Measurements from ENCODE around the gene GPD2.

The GPD2 gene

GRCh38 chr2:156436497-156437085 lies 412 bp downstream of the GPD2 start:
- no peak for DNase-seq

DNA sequence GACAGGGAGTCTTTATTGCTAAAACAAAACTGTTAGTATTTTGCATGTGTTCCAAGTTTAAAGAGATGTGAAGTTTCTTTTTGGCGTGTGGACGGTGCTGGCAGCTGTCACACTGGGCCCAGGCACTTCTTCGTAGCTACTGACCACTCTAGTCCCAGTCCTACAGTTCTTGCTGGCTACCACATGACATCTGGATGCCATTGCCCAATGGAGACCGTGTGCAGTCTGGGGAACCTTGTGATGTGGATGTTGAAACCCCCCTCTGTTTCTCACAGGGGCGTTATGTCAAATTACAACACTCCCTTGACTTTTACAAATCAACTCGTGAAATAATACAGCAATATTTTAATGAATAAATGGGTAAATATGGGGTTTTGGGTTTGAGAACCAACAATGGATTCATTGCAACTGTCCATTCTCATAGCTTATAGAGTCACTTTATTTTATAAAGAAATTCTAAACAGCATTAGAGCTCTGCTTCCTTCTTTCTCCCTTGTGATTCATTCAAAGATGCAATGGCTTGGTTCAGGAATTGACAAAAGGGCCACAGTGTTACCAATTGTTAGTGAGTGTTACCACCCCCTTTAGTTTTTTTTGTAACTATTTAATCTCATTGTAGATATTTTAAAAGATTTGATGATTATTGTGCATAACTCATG lies 1.2 kb downstream of the GPD2 start:
- no peak for DNase-seq

GRCh38 chr2:156437931-156438410 lies 1.8 kb downstream of the GPD2 start:
- DNase-seq: no peak

DNA sequence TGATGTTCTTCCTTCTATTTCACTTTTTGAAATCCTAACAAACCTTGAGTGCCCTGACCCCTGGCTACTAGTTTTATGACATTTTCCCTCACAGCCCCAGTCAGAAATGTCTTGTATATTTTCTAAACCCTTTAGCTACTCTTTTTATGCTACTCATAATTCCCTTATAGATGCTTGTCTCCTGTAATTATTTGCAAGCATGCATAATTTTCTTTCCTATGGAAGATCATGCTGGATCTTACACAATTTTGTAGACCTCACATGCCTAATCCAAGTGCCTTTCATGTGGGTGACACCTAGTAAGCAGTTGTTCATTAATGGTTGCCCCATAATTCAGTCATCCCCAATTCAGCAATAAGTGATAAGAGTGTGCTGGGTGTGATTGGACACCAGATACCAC lies 6.9 kb downstream of the GPD2 start:
- no peak for DNase-seq

DNA sequence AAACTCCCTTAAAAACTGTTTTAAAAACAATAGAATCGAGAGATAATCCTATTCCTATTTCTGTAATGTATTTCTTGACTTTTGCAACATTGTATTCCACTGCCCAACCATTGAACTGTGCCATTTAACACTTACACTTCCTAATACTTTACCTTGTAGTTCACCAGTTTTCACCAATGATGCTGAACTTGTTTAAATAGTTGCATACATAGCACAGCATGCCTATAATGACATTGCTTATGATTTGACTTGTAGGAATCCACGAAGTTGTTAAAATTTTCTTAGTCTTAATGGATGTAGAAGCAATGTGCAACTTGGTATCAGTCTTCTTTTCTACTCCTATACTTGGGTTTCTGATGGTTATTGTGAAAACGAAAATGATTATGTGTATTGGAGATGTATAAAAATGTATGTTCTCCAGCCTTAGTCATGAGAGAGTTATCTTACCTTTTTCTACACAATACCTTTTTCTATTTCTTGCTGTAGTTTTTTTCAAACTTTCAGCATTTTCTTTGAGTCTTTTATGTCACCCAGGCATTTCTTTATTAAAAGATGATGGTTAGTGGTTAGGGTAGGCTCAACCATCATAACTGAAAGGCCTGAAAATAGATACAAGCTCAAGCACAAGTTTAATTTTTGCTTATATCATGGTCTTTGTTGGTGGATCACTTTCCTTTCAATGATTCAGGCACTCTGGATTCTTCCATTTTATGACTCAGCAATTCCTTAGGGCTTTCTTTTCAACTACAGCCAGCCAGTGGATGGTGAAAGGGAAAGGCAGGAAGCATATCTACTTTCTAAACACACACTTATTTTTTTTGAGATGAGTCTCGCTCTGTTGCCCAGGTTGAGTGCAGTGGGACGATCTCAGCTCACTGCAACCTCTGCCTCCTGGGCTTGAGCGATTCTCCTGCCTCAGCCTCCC lies 9.4 kb downstream of the GPD2 start:
- DNase-seq: no peak

DNA sequence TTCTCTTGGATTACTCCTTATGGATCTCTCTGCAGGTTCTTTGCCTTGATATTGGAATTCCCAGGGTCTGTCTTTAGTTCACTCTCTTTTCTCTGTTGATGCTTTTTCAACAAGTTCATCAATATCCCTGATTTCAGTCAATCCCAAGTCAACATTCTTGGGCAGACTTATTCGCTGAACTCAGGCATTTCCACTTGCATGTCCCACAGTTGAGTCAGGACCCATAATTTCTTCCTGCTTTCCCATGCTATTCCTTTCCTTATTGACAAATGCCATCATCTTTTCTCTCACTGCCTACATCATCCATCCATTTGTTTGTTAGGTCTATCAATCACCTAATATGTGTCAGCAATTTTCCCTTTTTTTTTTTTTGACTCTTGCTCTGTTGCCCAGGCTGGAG lies 11.6 kb downstream of the GPD2 start:
- no peak for DNase-seq

DNA sequence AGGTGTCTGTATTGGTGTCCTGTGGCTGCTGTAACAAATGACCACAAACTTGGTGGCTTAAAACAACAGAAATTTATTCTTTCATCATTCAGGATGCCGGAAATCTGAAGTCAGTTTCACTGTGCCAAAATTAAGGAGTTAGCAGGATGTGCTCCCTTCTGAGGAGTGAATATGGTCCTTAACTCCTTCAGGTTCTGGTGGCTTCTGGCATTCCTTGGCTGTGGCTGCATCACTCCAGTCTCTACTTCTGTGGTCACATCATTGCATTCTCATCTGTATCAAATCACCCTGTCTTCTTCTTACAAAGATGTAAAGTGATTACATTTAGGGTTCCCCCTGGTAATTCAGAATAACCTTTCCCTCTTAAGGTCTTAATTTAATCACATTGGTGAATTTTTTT lies 12.6 kb downstream of the GPD2 start:
- no peak for DNase-seq

DNA sequence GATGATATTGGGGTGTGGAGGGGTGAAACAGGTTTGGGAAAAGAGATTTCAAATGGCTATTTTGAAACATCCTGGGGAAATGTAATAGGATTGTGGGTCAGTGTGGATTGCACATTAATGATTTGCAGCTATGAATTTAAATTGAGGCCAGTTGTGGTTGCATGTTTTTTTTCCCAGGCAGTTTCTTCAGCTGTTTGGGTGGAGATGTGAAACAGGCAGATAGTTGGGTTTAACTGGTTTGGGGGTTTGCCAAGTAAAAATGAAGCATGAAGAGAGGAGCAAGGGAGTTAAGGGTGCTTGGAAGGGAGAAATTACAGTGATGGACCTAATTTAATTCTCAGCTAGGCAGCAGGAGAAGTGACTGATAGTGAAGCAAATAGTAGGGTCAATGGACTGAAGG lies 16.8 kb downstream of the GPD2 start:
- DNase-seq: no peak

DNA sequence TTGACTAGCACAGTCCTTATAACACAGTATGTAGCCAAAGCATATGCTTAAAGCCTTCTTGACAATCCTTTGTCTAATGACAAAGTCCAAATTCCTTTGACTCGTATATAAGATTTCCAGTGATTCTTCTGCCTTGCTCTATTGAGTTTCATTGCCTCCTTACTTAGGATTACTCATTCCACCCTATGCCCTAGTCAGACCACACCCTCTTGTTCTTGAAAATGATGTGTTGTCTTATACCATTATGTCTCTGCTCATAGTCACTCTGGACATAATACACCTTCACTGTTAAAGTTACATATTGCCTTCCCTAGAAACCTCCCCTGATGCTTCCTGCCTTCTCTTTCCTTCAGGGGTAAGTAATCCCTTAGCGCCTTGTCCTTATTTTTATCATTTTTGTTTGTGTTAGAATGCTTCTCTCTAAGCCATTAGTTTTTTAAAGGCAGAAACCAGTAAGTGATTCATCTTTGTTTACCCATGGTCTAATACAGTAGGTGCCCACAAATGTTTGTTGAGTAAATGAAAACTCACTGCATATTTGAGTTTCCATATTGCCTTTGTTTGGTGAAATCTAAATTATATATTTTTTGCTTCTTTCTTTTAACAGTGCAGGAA lies 19.3 kb downstream of the GPD2 start:
- no peak for DNase-seq

DNA sequence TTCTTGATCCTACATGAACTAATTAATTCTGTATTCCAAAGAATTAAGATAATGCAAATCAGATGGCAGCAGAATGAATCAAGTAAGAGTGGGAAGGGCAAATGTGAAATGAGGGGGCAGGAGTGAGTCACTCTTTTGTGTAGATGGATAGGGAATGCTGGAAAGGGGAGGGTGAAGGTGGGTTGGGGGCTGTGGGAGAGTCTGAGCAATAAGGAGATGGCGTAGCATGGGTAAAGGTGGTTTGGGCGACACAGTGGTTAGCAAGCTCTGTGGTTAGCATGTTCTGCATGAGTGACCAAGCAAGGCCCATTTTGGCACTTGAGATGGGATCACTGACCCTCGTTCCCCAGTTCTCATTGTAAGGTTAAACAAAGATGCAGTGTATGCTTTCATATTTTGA lies 20.4 kb downstream of the GPD2 start:
- no peak for DNase-seq

GRCh38 chr2:156457523-156458517 lies 21.6 kb downstream of the GPD2 start:
- no peak for DNase-seq

GRCh38 chr2:156459720-156460119 lies 23.5 kb downstream of the GPD2 start:
- no peak for DNase-seq

DNA sequence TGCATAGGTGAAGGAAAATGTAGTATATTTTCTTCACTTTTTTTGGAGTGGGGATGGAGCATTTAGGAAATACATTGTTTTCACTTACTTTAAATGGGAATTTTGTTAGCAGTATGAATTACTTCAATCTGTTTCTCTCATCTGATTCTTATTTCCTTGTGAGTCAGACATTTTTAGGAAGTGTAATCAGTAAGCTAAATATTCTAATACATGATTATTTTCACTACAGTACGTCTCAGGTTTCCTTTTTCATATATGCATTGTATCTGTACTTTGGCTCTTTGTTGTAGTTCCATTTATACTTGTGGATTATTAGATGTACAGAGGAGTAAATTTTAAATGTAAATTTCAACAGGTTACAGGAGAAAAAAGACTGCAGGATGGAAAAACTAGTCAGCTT lies 27.9 kb downstream of the GPD2 start:
- DNase-seq: no peak

DNA sequence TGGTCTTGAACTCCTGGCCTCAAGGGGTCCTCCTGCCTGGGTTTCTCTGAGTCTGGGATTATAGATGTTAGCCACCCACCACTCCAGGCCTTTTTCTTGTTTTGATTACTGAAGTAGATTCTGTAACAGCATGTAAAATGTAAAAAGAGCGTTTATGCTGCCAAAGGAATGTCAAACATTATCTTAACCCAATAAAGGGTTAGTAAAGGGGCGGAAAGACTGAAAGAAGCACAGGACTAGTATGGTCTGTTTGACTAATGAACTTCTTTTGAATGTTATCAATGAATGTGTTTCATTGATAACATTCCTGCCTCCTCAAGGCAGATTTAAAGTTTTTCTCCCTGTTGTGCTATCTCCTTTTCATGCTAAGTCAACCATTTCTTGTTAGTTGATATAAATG lies 29.4 kb downstream of the GPD2 start:
- no peak for DNase-seq

GRCh38 chr2:156466739-156467405 lies 30.7 kb downstream of the GPD2 start:
- no peak for DNase-seq

GRCh38 chr2:156470975-156471583 lies 34.9 kb downstream of the GPD2 start:
- DNase-seq: no peak

DNA sequence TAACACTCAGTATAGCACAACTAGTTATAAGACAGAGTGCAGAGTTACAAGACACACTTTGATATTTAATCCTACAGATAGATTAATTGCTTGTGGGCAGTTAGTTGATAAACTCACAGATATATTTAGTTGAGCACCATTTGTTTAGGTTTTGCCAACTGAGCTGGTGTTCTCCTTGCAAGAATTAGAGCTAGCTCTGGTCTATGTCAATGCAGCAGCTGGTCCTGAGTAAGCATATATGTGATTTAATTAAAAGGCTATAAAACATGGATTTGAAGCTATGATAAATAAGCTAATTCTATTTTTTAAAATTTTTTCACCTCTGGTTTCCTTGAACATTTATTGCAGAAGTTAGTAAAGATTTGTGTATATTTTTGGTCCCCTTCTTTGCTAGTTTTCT lies 35.6 kb downstream of the GPD2 start:
- DNase-seq: no peak

- DNase-seq: no peak
Observed at GRCh38 chr2:156472686-156473085, 36.5 kb downstream of the GPD2 start.

GRCh38 chr2:156473445-156473844 lies 37.3 kb downstream of the GPD2 start:
- no peak for DNase-seq

DNA sequence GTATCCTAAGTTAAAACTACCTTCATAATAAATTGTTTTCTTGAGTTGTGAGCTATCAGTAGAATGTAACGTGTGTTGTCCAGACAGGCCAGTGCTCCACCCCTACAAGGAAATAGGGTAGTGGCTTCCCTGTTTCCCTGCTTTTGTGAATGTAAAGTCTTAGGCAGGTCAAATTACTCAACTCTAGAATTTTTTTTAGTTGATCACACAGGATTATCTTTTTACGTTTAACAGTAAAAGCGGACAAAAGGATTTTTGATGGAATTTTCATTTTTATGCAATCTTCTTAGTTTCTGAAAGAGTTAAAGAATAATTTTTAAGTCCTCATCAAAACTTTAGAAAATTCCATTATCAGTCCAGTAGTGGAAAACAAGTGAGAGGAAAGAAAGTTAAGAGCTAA lies 38.2 kb downstream of the GPD2 start:
- DNase-seq: no peak

All from effector CD8-positive, alpha-beta T cell (primary cell).